Measurements from ENCODE around the gene GRIN1.

Gene GRIN1

DNA sequence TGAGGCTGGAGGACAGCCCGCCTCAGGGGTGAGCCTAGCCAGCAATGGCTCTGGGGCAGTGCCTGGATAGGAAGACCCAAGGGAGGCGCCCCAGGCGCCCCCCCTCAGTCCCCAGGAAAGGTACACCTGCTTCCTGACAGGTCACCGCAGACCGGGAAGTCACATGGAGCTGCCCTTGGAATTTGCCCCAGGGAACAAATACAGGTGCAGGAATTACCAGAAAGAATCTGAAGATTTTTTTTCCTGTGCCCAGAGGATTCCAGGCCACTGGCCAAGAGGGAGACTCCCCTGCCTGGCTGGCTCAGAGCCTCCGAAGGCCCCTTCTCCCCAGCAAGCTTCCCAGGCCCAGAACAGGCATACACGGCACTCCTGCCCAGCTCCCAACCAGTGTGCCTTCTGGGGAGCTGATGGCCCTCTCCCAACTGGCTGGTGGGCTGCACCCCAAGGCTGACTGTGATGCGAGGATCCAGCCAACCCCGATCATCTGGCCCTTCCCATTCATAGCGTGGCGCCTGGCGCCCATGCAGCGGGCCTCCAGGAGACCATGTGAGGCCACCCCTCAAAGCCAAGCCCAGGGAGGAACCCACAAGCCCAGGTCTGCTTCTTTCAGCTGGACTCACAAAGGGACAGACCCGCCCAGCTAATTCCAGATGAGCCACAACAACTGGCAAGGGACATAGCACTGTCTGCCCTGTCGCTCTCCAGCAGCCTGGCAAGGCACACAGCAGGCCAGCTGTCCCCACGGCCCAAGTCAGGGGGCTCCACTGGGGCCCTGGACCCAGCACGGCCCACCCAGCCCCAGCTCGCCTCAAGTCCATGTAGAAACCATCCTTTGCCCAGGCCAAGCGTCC, 59.3 kb downstream of the GRIN1 start:
- DNase-seq = no peak

DNA sequence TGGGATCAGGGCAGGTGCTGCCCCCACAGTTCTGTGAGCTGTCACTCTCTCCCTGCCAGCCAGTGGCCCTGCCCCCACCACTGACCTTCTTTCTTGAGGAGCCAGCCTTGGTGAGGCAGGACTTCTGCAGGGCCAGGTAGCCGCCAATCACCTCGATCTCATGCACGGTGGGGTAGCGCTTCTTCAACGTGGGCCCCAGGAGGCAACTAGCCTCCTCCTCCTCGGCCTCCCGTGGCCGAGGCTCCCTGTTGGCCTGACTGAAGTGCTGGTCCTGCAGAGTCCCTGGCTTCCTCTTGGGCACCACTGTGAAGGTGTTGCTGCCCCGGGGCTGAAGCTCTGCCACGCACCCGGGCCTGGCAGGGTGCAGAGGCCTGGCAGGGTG, 59.9 kb downstream of the GRIN1 start:
- no peak for DNase-seq

DNA sequence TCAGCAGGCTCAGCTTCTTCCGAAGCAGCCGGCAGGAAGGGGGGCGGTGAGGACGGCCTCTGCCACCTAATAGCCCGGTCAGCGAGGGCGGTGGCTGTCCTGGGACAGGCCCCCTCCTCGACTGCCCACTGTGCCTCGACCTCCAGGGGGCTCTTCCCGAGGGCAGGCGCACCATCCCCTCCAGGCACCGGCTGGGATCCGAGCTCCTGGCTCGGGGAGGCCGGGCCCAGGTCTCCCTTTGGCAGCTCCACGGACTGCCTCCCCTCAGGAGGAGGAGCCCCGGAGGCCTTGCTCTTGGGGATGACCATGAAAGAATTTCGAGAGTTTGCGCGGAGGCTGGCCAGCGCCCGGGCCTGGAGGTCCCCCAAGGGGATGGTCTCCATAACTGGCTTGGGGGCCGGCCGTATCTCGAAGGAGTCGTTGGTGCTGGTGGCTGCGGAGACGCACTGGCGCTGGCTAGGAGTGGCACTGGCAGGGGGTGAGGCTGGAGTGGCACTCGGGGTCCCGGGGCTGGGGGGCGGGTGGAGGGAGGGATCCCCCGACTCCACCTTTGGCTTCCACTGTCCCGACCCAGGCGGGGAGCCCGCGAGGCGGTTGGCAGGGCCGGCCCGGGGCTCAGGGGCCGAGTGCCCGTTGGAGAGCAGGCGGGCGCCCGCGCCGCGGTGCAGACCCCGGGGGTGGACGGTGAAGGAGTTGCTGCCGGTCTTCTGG, 60.6 kb downstream of the GRIN1 start:
- no peak for DNase-seq

DNA sequence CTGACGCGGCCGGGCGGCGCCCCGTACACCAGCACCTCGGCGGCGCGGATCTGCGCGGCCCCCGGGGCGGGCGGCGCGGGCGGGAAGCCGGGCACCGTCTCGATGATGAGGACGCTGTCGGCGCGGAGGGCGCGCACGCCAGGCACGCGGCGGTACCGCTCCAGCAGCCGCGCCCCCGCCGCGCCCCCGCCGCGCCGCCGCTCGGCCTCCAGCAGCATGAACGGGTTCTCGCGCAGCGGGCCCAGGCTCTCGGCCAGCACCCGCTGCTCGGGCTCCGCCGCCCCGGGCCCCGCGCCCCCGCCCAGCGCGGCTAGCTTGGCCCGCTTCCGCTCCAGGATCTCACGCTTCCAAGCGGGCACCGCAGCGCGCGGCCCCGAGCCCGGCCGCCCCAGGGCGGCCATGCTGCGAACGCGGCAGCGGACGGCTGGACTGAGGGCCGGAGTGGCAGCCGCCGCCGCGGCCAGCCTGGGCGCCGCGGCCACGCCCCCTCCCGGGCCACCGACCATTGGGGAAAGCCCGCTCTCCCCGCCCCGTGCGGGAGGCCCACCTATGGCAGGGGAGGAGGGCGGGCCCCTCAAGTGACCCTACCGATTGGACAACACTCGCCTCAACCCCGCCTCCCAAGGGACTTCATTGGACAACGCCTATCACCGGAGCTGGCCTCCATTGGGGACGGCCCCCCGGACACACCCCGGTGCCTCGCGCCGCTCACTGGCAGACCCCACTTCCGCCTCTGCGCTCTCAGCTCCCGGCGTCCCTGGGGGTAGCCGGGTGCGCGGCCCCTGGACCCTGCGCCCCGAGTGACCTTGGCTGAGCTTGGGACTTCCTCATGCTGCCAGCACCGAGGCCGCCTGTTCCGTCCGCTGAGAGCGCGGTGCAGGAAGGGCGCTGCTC, 61.6 kb downstream of the GRIN1 start, which contains the start of gene TPRN:
TSS of gene TPRN (minus strand) at position 431 of the 894 bp plus-strand sequence. CDS start at position 401, 30 bp downstream.
- peak; percentile 98 for DNase-seq

DNA sequence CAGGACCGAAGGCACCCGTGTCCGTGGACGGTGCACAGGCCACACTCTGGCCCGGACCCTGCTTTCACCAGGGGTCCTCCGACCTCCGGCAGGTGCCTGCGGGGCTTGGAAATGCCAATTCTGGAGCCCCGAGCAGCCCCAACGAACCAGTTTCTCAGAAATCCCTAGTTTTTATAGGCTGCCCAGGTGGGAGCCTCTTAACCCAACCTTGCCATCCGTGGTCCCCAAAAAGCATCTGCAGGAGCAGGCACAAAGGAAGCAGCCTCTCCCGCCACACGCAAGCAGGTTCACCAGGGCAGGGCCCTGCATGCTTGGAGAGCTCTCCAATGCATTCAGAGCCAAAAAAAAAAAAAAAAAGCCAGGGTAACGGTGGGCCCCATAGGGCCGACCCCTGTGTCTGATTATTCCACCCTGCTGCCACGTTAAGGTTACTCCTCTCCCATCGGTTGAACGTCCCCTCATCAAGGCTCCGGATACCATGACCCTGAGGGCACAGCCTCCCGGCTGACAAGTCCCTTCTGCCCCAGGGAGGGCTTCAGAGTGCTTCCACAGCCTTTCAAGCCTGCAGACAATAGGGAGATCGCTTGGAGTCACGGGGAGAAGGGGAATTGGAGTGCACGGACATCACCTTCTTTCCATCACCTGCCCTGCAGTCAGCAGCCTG, 62.4 kb downstream of the GRIN1 start:
- no peak for DNase-seq

DNA sequence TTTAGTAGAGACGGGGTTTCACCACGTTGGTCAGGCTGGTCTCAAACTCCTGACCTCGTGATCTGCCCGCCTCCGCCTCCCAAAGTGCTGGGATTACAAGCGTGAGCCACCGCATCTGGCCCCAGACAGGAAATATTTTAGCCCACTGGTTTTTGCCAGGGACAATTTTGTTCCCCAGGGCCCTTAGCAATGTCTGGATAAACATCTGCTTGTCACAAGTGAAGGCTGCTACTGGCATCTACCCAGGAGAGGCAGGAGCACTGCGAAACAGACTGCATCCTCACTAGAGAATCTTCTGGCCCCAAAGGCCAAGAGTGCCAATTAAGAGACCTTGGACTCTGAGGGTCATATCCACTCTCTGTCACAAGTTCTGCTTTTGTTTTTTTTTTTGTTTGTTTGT, 64.0 kb downstream of the GRIN1 start:
- DNase-seq = no peak

DNA sequence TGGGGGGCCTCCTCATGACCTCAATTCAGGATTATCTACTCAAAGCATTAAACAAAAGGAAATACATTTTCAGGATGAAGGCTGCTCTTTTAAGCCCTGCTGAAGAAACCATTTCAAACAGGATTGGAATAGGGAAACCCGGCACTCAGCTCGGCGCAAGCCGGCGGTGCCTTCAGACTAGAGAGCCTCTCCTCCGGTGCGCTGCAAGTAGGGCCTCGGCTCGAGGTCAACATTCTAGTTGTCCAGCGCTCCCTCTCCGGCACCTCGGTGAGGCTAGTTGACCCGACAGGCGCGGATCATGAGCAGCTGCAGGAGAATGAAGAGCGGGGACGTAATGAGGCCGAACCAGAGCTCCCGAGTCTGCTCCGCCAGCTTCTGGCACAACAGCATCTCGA, 65.8 kb downstream of the GRIN1 start:
- DNase-seq = no peak

DNA sequence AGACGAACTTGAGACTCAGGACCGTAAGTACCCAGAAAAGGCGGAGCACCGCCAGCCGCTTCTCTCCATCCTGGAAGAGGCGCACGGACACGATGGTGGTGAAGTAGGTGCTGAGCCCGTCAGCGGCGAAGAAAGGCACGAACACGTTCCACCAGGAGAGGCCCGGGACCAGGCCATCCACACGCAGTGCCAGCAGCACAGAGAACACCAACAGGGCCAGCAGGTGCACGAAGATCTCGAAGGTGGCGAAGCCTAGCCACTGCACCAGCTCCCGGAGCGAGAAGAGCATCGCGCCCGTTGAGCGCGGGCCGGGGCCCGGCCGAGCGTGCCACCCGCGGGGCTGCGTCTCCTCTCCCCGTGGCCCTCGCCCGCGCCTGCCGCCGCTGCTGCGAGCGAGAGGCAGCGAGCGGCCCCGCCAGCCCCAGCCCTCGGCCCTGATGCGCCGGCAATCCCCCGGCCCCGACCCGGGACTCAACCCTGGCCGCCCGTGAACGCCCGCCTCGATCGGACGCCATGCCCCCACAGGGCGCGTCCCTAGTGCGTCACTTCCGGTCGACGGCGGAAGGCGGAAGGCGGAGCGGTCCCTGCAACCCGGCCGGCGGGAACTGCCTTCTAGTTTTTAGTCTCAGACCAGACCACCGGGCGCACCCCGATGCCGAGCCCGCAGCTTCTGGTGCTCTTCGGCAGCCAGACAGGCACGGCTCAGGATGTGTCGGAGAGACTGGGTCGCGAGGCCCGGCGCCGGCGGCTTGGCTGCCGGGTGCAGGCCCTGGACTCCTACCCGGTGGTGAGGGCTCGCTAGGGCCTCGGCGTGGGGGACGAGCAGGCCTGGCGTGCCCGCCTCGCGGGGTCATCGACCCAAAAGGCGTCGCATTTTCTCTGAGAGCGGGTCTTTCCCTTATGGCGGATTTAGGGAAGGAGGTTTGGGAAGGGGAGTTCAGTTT, 66.4 kb downstream of the GRIN1 start, which contains the start of the genes NDOR1 and TMEM203:
TSS of gene NDOR1 (plus strand) at position 575 of the 944 bp plus-strand sequence. CDS start at position 653, 78 bp downstream.
TSS of gene TMEM203 (minus strand) at position 523 of the 944 bp plus-strand sequence. CDS start at position 289, 234 bp downstream.
- peak; percentile 56 for DNase-seq

DNA sequence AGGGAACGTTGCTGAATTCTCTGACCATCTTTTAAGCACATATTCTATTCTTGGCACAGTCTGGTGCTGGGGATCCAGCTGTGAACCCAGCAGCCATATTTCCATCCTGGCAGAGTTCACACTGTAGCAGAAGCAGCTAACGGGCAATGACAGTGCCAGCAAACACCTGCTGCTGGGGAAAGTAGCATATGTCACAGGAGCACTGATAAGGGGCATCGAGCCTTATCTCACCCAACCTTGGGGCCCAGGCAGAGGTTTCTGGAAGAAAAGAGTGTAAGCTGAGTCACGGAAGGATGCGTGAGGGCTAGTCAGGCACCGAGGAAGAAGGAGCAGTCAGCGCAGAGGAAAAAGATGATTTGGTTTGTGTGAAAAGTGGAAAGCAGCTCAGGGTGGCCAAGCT, 67.6 kb downstream of the GRIN1 start:
- no peak for DNase-seq

DNA sequence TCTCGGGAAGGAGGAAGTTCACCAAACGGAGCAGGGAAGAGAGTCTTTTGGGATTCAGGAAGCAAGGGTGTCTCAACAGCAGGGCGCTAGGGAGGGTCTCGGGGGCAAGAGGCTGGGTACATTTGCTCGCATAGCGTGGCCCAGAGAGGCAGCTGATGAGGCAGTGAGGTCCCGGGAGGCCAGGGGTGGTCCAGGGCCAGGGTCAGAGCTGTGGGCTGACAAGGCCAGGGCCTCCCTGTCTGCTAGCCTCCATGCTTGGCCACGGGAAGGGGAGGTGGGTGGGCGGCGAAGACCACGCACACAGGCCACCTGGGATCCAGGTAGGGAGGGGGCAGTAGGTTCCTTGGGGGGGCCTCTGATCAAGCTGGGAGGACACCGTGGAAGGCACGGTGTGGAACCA, 72.6 kb downstream of the GRIN1 start:
- no peak for DNase-seq

DNA sequence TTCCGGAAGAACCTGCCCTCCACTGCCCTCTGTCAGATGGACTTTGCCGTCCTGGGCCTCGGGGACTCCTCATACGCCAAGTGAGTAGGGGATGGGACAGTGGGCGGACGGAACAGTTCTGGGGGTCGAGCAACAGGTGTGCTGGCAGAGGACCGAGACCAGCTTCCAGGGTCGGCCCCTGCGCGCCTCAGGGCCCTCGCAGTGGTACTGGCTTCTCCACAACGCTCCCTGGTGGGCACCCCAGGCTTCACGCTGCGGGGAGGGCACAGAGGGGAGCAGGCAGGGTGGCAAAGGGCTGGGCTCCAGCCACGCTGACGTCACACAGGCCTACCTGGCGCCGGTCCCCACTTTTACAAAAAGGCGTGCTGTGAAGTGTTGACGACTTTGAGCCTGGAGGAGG, 73.6 kb downstream of the GRIN1 start:
- DNase-seq = no peak

DNA sequence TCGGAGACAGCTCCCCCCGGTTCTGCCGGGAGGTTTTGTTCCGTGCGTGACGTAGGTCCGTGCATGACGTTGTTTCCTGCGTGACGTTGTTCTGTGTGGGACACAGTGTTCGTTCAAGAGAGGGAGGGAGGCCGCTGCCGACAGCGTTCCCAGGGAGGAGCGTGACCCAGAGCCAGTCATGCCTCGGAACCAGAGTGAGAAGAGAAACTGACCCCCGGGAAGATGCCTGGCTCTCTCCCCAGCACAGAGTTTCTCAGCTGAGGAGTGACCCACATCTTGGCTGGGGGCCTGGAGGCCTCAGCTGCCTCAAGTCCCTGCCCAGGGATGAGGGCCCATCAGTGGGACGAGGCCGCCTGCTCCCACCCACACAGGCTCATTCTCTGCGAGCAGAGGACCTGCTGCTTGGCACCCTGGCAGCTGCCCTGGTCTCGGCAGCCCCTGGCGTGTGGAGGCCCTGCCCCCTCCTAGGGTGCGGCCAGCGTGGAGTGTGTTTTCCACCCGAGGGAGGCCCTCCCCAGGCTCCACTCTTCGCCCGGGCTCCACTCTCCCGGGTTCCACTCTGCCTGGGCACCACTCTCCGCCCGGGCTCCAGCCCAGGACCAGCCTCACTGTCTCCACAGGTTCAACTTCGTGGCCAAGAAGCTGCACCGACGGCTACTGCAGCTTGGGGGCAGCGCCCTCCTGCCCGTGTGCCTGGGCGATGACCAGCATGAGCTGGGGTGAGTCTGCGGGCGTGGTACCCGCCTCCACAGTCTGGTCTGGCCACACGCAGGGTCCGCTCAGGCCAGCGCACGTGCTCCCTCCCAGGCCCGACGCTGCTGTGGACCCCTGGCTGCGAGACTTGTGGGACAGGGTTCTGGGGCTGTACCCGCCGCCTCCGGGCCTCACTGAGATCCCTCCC, 74.5 kb downstream of the GRIN1 start:
- peak; percentile 11 for DNase-seq

DNA sequence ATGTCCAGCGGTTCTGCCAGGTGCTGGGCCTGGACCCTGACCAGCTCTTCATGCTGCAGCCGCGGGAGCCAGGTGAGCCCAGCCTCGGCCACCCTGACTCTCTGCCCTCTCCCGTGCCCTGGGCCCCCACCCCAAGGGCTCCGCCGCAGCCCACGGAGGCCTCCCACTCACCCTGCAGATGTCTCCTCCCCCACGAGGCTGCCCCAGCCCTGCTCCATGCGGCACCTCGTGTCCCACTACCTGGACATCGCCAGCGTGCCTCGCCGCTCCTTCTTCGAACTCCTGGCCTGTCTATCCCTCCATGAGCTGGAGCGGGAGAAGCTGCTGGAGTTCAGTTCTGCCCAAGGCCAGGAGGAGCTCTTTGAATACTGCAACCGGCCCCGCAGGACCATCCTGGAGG, 75.7 kb downstream of the GRIN1 start:
- no peak for DNase-seq

DNA sequence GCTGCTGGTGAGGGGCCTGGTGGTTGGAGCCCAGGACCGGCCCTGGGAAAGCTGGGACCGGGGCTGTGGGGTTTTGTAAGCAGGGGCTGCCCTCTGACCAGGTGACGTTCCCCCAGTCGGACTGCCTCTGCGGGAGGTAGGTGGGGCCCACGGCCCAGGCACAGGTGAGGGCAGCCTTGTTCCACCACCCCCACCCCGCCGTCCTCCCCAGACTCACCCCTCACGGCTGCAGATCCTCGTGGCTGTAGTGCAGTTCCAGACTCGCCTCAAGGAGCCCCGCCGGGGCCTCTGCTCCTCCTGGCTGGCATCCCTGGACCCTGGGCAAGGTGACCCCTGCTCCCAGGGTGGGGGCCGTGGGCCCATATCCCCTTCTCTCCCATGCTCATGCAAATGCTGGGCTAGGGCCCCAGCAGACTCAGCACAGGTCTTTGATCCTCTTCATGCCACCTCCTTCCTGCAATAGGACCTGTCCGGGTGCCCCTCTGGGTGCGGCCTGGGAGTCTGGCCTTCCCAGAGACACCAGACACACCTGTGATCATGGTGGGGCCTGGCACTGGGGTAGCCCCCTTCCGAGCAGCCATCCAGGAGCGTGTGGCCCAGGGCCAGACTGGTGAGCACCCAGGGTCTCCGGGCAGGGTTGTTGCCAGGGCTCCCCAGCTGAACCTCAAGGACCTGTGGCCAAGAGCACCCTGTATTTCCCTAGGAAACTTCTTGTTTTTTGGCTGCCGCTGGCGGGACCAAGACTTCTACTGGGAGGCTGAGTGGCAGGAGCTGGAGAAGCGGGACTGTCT, 76.4 kb downstream of the GRIN1 start:
- no peak for DNase-seq

DNA sequence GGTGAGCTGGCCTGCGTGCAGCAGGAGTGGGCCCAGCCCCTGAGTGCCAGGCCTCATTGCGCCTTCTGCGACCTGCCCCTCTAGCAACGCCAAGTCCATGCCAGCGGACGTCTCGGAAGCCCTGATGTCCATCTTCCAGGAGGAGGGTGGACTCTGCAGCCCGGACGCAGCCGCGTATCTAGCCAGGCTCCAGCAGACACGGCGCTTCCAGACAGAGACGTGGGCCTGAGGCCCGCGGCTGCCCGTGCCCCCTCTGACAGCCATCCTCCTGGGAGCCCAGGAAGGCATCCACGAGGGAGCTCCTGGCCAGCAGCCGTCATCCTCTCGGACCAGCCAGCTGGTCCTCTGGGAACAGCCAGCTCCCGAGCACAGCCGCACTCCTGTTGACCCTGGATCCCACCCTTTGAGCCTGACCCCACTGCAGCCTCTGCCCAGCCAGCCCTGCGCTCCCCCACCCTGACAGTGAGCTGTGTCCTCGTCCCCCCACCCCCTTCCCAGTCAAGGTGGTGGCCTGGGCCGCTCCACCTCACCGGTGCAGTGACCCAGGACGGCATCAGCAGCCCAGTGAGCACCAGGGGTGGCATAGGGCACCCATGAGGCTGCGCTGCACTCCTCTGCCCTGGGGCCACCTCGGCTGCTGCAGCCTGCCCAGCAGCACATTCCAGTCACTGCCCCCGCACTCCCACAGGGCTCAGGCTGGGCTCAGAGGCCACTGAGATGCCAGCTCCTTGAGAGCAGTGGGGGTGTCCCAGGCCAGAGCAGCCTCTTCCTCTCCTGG, 77.4 kb downstream of the GRIN1 start:
- no peak for DNase-seq

DNA sequence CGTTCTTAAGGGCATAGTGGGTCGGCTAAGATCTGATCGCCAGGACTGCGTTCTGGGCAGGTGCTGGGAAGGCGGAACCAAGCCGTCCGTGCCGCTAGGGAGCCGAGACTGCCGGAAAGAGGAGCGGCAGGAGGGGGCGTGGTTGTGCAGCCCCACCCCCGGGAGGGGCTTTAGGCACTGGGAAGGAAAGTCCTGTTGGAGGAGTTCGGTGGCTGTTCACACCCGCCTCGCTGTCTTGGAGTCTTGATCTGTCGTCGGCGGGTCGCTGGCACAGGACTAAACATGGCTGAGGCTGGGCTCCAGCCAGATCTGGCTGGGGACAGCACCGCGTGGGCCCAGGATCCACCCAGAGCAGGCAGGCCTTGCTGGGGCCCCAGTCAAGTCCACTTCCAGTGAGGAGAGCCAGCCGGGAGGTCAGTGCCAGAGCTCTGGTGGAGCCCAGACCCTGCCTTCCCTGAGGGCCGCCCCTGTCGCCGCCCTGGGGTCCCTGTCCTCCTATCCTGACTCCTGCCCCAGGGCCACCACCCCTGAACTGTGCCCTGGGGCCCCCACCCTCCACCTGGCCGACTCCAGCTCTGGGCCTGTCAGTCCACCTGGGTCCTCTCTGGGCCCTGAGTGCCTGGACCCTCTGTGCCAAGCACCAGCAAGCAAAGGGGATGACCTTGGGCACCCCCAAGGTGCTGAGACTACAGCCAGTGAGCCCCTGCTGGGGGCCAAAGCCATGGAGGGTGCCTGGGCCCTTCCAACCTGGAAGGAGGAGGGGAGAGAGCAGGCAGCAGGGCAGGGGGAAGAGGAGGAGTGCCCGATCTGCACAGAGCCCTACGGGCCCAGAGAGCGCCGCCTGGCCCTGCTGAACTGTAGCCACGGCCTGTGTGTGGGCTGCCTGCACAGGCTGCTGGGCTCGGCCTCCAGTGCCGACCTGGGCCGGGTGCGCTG, 78.6 kb downstream of the GRIN1 start:
- DNase-seq = peak; percentile 64

DNA sequence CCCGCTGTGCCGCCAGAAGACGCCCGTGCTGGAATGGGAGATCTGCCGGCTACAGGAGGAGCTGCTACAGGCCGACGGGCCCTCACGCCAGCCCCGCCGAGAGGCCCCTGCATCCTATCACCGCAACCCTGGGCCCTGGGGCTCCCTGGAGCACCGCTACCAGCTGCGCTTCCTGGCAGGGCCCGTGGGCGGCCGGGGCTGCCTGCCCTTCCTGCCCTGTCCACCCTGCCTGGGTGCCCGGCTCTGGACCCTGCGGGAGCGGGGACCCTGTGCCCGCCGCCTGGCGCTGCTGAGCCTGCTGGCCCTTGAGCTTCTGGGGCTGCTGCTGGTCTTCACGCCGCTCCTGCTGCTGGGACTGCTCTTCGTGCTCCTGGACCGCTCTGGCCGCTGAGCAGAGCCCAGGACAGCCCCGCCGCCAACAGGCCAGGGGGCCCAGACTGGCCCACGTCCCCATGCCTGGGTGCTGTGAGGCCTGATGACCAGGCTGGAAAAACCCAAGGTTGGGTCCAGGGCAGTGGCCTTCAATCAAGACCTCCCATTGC, 79.3 kb downstream of the GRIN1 start:
- DNase-seq = no peak

Data from NCI-H1105 treated with DMSO at 0.1 percent for 48 hours (cell line).